ENCODE results near the gene TRIM34. TPM values are rescaled to one million over a fixed set of nuclear protein-coding genes. Genes with fewer than 3 reads are reported as not detected.
"Not testable (repeated sequence)": the region's sequence is repeated elsewhere in the genome, so short reads cannot be mapped to it uniquely, and the experiment has no call there.

The TRIM34 gene
- total RNA-seq, 1 donor from 2014 or later, result 1.3 TPM

DNA sequence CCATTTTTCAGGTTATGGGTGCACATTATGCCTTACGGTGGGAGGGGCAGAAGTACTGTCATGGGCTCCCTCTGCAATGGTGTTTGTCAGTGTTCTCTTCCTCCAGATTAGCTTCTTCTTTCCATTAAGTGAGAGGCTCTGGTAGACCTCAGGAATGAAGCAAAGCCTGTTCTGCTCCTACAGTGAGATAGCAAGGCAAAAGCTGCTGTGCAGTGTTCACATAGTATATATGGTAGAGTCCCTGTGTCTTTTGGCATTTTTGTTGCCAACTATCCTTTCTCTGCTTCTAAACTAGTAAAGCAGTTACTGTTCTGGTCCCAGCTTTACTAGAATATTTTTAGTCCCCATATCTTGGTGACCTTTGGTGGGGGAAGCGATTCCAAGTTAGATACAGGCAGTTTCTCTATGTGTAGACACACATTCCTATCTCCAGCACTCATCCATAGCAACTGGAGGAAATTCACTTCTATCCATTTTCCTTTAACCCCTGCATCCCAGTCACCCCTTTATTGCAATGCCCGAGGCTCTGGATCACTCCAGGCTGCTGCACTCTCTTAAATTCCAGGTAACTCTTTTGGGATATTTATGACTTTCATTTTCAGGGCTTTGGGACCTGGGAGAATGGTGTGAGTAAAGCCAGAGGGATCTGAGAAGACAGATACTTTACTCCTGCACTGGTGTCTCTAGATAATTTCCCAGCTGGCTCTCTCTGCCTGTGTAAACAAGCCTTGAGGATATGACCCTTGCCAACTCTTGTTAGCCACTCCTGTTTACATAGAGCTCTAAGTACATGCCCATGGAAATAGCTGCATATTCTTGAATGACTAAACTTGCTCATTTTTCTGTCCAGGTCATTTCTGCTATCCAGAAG lies 3.9 kb upstream of the TRIM34 start:
- ATAC-seq, result peak; percentile 48
- DNase-seq (ENCODE audit: low spot score), result no peak

DNA sequence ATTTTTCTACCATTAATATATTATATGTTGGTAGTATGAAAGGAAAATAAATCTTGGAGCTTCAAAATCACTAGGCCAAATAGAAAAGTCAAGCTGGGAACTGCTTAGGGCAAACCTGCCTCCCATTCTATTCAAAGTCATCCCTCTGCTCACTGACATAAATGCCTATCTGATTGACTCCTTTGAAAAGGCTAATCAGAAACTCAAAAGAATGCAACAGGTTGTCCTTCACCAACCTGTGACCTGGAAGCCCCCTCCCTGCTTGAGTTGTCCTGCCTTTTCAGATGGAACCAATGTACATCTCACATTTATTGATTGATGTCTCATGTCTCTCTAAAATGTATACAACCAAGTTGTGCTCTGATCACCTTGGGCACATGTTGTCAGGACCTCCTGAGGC lies 3.2 kb upstream of the TRIM34 start:
- no peak for DNase-seq (ENCODE audit: low spot score)
- ATAC-seq, result no peak

DNA sequence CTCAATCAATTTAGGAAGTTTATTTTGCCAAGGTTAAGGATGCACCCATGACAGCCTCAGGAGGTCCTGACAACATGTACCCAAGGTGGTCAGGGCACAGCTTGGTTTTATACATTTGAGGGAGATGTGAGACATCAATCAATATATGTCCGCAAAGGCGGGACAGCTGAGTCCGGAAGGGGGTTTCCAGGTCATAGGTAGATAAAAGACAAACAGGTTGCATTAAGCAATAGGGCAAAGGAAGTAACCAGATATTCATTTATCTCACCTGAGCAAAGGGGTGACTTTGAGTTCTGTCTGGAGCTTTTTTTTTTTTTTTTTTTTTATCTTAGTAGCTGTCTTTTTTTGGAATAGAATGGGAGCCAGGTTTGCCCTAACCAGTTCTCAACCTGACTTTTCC lies 2.0 kb upstream of the TRIM34 start:
- DNase-seq (ENCODE audit: low spot score) (no peak), ATAC-seq (no peak)

DNA sequence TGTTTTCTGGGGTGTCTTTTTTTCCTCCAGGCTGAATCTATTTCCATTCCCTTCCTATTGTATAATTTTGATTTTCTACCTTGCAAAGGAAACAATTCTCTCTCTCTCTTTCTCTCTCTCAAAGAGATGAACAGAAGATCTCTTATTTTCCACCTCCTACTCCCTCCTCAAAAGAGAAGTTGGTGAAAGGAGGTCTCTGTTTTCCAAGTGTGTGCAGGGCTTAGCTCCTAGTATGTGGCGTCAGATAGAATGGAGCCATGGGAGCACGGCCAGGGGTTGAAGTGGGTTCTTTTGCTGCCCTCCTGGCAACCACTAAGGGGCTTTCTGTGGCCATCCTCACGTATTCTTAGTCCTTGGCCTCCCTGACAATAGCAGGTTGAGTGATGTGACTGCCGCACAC lies 480 bp downstream of the TRIM34 start:
- no peak for DNase-seq (ENCODE audit: low spot score)
- no peak for ATAC-seq

DNA sequence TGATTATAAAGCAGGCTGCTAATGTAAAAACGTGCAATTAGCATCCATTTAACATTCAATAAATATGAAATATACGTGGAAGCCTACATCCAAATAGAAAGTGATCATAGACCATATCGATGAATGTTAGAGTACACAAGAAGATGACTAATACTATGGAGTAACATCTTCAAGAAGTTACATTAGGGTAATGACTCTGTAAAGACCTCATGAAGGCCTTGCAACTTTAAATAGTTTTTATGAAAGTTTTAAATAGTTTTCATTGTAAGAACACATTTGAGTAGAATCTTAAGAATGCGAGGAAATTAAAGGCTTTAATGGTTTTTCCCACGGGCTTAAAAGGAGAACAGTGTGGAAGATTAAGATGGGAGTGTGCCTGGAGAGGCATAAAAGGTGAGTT lies 1.4 kb downstream of the TRIM34 start:
- DNase-seq (ENCODE audit: low spot score) (no peak), ATAC-seq (no peak)

DNA sequence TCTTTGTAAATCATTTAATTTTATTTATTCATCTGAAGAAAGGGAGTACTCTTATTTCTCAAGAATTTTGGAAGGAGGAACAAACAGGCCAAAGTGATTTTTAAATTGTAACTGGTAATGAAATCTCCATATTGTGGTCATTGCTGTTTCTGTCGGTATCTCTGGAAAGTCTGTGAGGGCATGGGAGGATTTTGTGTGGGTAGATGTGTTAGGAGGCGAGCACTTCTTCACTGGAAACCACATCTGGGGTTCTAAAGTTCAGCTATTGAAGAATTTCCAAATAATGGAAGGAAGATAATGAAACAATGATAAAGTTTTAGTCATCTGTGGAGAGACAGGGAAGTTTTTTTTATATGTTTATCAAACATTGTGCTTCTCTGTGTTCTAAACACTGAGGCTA lies 6.6 kb downstream of the TRIM34 start:
- DNase-seq (ENCODE audit: low spot score) (no peak), ATAC-seq (no peak)

DNA sequence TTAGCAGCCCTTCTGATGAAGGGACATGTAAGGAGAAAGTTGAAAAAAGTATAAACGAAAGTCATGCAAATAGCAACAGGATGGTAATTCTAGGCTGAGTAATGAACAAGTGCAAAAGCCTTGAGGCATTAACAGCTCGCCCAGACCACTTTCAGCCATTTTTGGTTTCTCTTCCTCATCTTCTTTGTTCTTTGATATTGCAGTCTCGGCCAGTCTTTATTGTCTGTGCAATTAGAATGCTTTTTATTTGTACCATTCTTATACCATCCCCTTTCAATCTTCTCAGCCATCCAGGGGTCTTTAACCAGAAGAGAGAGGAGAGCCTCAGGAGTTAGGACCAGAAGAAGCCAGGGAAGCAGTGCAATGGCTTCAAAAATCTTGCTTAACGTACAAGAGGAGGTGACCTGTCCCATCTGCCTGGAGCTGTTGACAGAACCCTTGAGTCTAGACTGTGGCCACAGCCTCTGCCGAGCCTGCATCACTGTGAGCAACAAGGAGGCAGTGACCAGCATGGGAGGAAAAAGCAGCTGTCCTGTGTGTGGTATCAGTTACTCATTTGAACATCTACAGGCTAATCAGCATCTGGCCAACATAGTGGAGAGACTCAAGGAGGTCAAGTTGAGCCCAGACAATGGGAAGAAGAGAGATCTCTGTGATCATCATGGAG lies 7.3 kb downstream of the TRIM34 start:
- no peak for ATAC-seq
- no peak for DNase-seq (ENCODE audit: low spot score)

DNA sequence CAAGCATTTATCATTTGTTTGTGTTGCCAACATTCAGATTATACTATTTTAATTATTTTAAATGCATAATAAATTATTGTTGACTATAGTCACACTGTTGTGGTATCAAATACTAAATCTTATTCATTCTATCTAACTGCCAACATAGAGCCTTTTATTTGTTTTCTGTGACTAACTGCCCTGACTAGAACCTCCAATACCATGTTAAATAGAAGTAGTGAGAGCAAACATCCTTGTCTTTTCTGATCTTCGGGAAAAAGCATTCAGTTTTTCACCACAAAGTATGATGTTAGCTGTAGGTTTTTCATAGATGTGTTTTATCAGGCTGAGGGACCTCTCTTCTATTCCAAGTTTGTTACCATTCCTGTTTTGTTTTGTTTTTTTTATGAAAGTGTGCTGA lies 15.2 kb downstream of the TRIM34 start:
- no peak for ATAC-seq
- no peak for DNase-seq (ENCODE audit: low spot score)

DNA sequence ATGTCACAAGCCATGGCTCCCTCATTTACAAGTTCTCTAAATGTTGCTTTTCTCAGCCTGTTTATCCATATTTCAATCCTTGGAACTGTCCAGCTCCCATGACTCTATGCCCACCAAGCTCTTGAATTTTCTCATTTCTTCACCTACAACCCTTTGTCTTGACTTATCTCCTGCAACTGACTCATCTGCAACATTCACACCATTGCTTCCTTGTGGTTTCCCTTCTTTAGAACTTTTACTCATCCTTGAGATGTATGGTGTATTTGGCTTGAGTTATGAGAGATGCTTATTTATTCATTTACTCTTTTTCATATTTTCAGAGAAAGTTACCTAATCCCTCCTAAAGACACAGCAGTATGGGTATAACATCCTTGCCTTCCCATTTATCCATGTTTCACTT lies 18.8 kb downstream of the TRIM34 start:
- ATAC-seq (no peak), DNase-seq (ENCODE audit: low spot score) (no peak)

DNA sequence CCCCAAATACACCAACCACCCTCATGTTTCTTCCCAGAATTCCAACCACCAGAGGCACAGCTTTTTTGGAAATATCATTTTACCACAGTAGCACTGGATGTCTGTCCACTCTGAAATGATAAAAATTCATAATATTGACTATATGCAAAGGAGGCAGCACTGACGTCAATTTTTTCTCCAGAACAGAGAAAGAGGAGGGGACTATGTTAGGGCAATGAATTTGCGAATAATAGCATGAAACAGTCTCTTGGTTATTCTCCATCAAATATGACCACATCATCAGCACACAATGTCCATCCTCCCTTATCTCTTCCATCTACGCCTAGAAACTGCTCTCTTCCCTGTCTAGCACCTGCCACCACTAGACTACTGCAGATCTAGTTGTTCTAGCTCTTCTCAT lies 21.3 kb downstream of the TRIM34 start:
- no peak for ATAC-seq

DNA sequence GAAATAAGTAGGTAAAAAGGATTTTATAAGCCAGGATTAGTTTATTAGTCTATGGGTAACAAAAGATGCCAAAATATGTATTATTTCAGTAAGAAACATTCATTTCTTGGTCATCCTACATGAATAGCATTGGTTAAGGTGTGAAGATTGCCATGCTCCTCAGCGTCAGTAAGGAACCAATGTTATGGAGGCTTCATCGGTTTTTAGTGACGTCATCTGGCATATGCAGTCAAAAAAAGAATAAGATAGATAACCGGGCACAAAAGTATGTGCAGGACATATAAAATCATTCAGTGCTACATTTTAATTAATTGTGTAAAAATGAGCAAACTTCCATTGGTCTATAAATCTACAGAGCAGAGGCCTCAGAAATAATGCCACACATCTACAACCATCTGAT lies 30.7 kb downstream of the TRIM34 start:
- ATAC-seq, result no peak
- DNase-seq (ENCODE audit: low spot score), result no peak

More for the DNA sequence above, 21.3 kb downstream of the TRIM34 start:
- no peak for DNase-seq (ENCODE audit: low spot score)

DNA sequence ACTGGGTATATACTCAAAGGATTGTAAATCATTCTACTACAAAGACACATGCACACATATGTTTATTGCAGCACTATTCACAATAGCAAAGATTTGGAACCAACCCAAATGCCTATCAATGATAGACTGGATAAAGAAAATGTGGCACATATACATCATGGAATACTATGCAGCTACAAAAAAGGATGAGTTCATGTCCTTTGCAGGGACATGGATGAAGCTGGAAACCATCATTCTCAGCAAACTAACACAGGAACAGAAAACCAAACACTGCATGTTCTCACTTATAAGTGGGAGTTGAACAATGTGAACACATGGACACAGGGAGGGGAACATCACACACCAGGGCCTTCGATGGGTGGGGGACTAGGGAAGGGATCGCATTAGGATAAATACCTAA lies 32.2 kb downstream of the TRIM34 start:
- not testable (repeated sequence) for ATAC-seq; DNase-seq (ENCODE audit: low spot score)

DNA sequence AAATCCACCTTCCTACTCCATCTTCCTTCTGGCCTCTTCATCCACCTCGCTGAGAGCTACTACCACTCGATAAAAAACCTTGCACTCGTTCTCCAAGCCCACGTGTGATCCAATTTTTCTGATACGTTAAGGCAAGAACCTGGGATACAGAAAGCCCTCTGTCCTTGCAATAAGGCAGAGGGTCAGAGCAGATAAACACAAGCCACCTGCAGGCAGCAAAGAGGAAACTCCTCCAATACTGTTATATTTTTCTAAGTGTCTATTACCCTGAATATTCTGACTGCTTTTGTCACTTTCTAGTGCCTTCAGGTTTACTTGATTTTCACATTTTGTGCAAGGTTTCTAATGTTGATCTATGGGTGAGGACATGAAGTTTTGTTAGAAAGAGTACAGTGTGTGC lies 33.5 kb downstream of the TRIM34 start:
- DNase-seq (ENCODE audit: low spot score), result no peak

DNA sequence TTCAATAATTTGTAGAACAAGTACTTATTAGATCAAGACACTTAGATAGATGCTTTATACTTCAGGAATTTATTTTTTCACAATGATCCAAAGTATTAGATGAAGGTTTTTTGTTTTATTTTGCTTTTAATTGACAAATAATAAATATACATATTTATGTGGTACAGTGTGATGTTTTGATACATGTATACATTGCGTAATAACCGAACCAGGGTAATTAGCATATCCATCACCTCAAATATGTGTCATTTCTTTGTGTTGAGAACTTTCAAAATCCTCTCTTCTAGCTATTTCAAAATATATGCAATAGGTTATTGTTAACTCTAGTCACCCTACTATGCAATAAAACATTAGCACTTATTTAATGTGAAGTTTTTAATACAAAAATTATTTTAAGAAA lies 38.7 kb downstream of the TRIM34 start:
- DNase-seq (ENCODE audit: low spot score) (no peak), ATAC-seq (no peak)

More for the DNA sequence above, 33.5 kb downstream of the TRIM34 start:
- ATAC-seq, result no peak

DNA sequence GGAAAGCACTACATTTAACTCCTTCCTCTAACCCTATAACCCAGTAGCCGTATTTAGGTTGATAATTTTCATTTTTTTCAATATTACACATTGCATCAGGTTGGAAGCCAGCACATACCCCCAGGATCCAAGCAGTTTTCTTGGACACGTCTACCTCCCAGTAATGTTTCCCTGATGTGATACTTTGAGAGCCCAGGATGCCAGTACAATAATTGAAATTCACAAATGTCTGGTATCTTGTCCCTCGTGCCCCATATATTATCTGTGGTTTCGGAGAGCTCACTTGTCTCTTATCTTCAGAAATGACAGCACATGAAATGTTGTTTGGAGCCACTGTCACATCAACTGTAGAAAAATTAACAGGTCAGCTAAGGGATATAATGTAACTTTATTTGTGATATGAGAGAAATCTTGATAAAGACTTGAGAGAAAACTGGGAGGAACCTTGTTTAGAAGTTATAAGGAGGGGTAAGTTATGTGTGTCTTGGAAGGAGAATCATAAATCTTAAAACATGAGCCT lies 40.3 kb downstream of the TRIM34 start:
- ATAC-seq (no peak), DNase-seq (ENCODE audit: low spot score) (no peak)

DNA sequence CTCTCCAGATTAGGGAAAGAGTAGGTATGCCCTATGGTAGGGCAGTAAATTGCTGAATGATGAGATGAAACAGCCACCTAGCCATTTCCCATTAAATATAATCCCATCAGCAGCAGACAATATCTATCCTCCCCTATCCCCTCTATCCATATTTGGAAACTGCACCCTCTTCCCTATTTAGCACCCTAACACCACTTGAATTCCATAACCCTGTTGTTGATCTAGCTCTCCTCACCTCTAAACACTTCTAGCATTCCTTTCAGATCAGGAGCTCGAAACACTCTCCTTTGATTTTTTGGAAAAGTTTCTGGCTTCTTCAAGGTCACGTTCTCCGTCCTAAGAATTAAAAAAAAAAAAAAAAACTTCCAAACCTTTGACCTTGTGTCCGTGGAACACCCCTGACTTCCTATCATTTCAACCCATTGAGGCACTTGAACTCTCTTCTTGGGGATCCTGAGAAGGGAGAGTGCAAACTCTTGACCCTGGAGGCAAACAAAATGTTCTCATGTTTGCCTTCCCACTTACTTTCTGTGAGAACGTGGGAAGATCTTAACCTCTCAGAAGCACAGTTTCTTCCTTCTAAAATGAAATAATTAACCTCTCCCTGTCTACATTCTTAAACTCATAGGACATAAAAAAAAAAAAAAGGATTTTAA lies 41.1 kb downstream of the TRIM34 start:
- DNase-seq (ENCODE audit: low spot score) (no peak), ATAC-seq (no peak)

DNA sequence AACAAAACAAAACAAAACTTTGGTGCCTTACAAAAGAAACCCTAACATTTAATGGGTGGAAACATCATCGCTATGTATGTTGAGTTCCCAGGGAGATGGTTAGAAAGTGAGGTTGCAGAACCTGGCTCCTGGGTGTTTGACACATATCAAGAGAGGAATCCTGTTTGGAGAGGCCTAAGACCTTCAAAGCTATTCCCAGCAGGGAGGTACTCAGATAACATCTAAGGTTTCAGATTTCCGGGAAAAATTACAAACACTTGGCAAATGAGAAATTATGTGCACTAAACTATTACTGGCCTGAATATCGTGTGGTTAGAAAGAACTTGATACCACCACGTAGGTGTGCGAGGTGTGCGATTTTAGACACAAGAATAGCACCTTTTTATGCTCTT lies 41.6 kb downstream of the TRIM34 start:
- no peak for DNase-seq (ENCODE audit: low spot score)
- ATAC-seq, result no peak

DNA sequence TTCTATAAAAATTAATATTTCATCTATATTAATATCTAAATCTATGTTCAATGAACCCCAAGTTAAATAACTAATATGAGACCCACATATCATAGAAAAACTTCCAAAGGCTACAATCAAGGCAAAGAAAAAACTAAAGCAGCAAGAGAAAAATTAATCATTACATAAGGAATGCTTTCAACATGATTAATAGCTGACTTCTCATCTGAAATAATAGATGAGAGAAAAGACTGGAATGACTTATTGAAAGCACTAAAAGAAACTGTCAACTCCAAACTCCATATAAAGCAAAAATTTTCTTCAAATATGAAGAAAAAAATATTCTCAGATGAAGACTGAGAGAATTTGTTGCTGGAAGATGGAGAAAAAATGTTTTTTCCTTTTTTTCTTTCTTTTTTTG lies 47.0 kb downstream of the TRIM34 start:
- ATAC-seq (no peak), DNase-seq (ENCODE audit: low spot score) (no peak)

DNA sequence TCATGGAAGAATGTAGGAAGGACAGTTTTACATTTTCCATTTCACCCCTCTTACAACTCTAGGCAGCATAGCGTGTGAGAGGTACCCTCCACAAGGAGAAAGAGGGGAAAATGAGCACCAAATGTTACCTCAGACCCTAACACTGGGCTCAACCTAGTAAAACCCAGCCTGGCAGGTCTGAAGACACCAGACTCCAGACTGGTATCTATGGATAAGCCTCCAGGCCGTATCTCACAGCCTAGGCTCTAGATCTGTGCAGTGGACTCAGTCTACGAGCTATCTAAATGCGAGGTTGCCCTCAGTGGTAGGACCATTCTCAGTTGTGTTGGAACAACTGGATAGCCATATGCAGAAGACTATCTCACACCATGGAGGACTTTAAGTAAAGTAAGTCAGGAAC lies 49.6 kb downstream of the TRIM34 start:
- ATAC-seq (no peak), DNase-seq (ENCODE audit: low spot score) (no peak)

DNA sequence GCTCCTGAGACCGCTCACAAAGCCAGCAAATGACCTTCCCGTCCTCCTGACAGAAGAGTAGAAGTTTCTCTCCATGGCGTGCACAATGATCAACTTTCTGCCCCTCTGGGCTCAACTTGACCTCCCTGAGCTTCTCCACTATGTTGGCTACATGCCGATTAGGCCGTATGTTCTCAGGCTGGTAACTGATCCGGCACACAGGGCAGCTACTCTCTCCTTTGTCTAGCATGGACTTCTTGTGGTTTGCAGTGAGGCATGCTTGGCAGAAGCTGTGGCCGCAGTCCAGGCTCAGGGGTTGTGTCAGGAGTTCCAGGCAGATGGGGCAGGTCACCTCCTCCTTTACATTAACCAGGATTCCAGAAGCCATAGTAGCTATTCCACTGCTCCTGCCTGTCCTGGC lies 55.0 kb downstream of the TRIM34 start:
- DNase-seq (ENCODE audit: low spot score) (no peak), ATAC-seq (no peak)

DNA sequence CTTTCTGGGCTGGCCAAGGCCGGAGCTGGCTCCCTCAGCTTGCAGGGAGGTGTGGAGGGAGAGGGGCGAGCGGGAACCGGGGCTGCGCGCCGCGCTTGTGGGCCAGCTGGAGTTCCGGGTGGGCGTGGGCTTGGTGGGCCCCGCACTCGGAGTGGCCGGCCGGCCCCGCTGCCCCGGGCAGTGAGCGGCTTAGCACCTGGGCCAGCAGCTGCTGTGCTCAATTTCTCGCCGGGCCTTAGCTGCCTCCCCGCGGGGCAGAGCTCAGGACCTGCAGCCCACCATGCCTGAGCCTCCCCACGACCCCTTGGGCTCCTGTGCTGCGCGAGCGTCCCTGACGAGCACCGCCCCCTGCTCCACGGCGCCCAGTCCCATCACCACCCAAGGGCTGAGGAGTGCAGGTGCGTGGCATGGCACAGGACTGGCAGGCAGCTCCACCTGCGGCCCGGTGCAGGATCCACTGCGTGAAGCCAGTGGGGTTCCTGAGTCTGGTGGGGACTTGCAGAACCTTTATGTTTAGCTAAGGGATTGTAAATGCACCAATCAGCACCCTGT lies 58.2 kb downstream of the TRIM34 start:
- not testable (repeated sequence) for DNase-seq (ENCODE audit: low spot score); ATAC-seq

Measured in left lobe of liver (tissue), 2 donors.